ENCODE data around the gene PDE4D. TPM values are rescaled to one million over a fixed set of nuclear protein-coding genes. Genes with fewer than 3 reads are reported as not detected.

Gene PDE4D
- total and polyA plus RNA-seq, 10 of the 15 experiments (the other 5 are each of a cell fraction or from before 2014, with no cell fraction given): 0.87 to 4.1 (median 2.2) TPM

- TF ChIP-seq BCLAF1 (IDR thresholded peaks at IDR 0.05) (no peak), EP300 (IDR thresholded peaks at IDR 0.05; ENCODE audit: borderline replicate concordance in 1 of 2, control insufficient read depth in 1 of 2, low read depth in 2 of 2, low read length in 2 of 2) (no peak), ELK1 (IDR thresholded peaks at IDR 0.05; ENCODE audit: low read depth, low read length) (no peak), RFX5 (IDR thresholded peaks at IDR 0.05; ENCODE audit: low read depth, low read length) (no peak), SP1 (IDR thresholded peaks at IDR 0.05; ENCODE audit: low read depth, low read length) (no peak), CBX5 (IDR thresholded peaks at IDR 0.05; ENCODE audit: low read depth) (no peak)
These were observed 45.9 kb downstream of the PDE4D start (continued) for GRCh38 chr5:59847586-59847985.

- Histone ChIP-seq H3K4me1 (ENCODE audit: control insufficient read depth, insufficient read depth, low read length) (no peaks in the 10 kb centered on the region), H3K79me2 (ENCODE audit: control insufficient read depth, insufficient read depth, low read length) (no peaks in the 10 kb centered on the region), H3K9me3 (replicated peaks; ENCODE audit: control insufficient read depth, insufficient read depth, low read length) (no peaks in the 10 kb centered on the region), H3K27ac (ENCODE audit: control insufficient read depth, insufficient read depth) (no peak overlapping the region), H3K9ac (ENCODE audit: control insufficient read depth, insufficient read depth, low read length) (no peak overlapping the region), H3K4me2 (ENCODE audit: control insufficient read depth, insufficient read depth) (no peak overlapping the region), H3K36me3 (ENCODE audit: control insufficient read depth in 2 of 2, insufficient read depth in 2 of 2, low read length in 1 of 2) (no peaks in the 10 kb centered on the region), H3K4me3 (no peak overlapping the region), H3K27me3 (replicated peaks in 1 of 2; ENCODE audit: control insufficient read depth in 2 of 2, insufficient read depth in 2 of 2, low read length in 1 of 2) (no peaks in the 10 kb centered on the region), H2AFZ (ENCODE audit: control insufficient read depth, low read depth, low read length) (no peak overlapping the region), H4K20me1 (ENCODE audit: control insufficient read depth, insufficient read depth) (no peaks in the 10 kb centered on the region)
- BruUV-seq (replicated peaks): no TSS peak
- intact Hi-C loops (cut with micrococcal nuclease; ENCODE audit: unreplicated experiment) (no loop called here), in situ Hi-C loops (cut with MboI) (no loop called here)
- CTCF ChIA-PET: interaction anchor here (0.6 to 1.3 kb wide), 3 partner anchors 13 to 35 kb away, joined by 3 to 4 read pairs (median 3); no protein-coding TSS in a partner anchor
- ATAC-seq: no peak
- RAD21 ChIA-PET (ENCODE audit: unreplicated experiment): no interaction called here
- DNase-seq (ENCODE audit: low read depth, low spot score): no peak
- SMC1A ChIA-PET (ENCODE audit: uncharacterized antibody, unreplicated experiment): interaction anchor here (0.7 kb wide), 1 partner anchor 81 kb away, joined by 3 read pairs; no protein-coding TSS in a partner anchor
- 85% methylated on average over 2 of the region's 2 CpGs for WGBS (ENCODE audit: insufficient coverage, insufficient replicate concordance, low lambda C conversion rate, missing lambda C conversion rate)
- POLR2A ChIA-PET: no interaction called here
- FAIRE-seq: no peak
- TF ChIP-seq TARDBP (IDR thresholded peaks at IDR 0.05; ENCODE audit: borderline replicate concordance) (no peak), TCF7 (IDR thresholded peaks at IDR 0.05; ENCODE audit: borderline replicate concordance) (no peak), ZBTB33 (IDR thresholded peaks at IDR 0.05) (no peak), KDM1A (IDR thresholded peaks at IDR 0.05; ENCODE audit: borderline replicate concordance) (no peak), ZZZ3 (IDR thresholded peaks at IDR 0.05; ENCODE audit: control insufficient read depth, insufficient read length, low read depth) (no peak), NFYA (IDR thresholded peaks at IDR 0.05; ENCODE audit: borderline replicate concordance, low read depth, low read length) (no peak), ZSCAN29 (IDR thresholded peaks at IDR 0.05) (no peak), JUND (IDR thresholded peaks at IDR 0.05; ENCODE audit: low read depth, low read length) (no peak), SIN3A (IDR thresholded peaks at IDR 0.05; ENCODE audit: low read depth, low read length) (no peak)
These were observed 47.8 kb downstream of the PDE4D start for GRCh38 chr5:59845730-59846129.

All from GM12878 (cell line).